Measurements from ENCODE around the gene CNTNAP2. TPM values are rescaled to one million over a fixed set of nuclear protein-coding genes. Genes with fewer than 3 reads are reported as not detected.

The CNTNAP2 gene
- total and polyA plus RNA-seq, 4 donors: 0.14 to 2.3 (median 1.1) TPM

DNA sequence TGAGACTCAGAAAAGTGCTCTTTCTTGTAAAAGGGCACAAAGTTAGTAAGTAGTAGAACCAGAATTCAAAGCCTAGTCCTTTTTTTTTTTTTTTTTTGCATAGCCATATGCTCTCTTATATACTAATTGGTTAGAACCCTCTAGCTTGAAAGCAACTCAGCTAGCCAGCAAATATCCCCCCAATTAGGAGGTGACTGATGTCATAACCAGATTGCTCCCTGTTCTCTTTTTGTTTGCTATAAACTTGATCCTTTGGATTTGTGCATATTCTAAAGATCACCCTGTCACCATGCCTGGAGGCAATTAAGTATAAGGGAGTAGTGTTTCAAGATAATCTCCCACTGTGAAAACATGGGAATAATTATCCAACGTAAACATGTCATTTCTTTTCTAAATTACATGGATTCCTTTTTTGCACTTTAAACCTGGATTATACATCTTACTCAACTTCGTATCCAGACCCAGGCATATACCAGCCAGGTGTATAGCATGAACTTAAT is 963.4 kb downstream of the CNTNAP2 start:
- H3K27ac ChIP-seq (ENCODE audit: low read depth in 1 of 2, low read length in 2 of 2): no peak overlapping the region
- no peaks in the 10 kb centered on the region for H3K36me3 ChIP-seq (ENCODE audit: control insufficient read depth in 4 of 4, insufficient read depth in 3 of 4, low read depth in 1 of 4, low read length in 3 of 4)
- no peaks in the 10 kb centered on the region for H3K4me1 ChIP-seq (ENCODE audit: control insufficient read depth in 4 of 4, insufficient read depth in 4 of 4, low read length in 3 of 4)
- no peak for DNase-seq (ENCODE audit: low spot score)
- TF ChIP-seq, protein P1, sequence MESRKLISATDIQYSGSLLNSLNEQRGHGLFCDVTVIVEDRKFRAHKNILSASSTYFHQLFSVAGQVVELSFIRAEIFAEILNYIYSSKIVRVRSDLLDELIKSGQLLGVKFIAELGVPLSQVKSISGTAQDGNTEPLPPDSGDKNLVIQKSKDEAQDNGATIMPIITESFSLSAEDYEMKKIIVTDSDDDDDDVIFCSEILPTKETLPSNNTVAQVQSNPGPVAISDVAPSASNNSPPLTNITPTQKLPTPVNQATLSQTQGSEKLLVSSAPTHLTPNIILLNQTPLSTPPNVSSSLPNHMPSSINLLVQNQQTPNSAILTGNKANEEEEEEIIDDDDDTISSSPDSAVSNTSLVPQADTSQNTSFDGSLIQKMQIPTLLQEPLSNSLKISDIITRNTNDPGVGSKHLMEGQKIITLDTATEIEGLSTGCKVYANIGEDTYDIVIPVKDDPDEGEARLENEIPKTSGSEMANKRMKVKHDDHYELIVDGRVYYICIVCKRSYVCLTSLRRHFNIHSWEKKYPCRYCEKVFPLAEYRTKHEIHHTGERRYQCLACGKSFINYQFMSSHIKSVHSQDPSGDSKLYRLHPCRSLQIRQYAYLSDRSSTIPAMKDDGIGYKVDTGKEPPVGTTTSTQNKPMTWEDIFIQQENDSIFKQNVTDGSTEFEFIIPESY (IDR thresholded peaks at IDR 0.05): no peak
- TF ChIP-seq GABPA (IDR thresholded peaks at IDR 0.05 in 1 of 2, conservative IDR thresholded peaks at IDR 0.05 in 1 of 2) (no peak), HNF4G (IDR thresholded peaks at IDR 0.05) (no peak), RXRA (IDR thresholded peaks at IDR 0.05) (no peak), RAD21 (IDR thresholded peaks at IDR 0.05) (no peak), HNF4A (conservative IDR thresholded peaks at IDR 0.05) (no peak), SP1 (IDR thresholded peaks at IDR 0.05) (no peak)
- TF ChIP-seq, protein P2, sequence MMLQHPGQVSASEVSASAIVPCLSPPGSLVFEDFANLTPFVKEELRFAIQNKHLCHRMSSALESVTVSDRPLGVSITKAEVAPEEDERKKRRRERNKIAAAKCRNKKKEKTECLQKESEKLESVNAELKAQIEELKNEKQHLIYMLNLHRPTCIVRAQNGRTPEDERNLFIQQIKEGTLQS (IDR thresholded peaks at IDR 0.05): no peak
- no peak overlapping the region for H3K4me3 ChIP-seq (ENCODE audit: low read depth in 1 of 3, low read length in 3 of 3)
- no peaks in the 10 kb centered on the region for H3K27me3 ChIP-seq (ENCODE audit: control insufficient read depth in 4 of 4, insufficient read depth in 4 of 4, low read length in 3 of 4)
- 80% methylated on average over 2 of the region's 2 CpGs for WGBS
- H3K9ac ChIP-seq (ENCODE audit: low read depth in 1 of 2, low read length in 2 of 2): no peak overlapping the region
- no peaks in the 10 kb centered on the region for H3K9me3 ChIP-seq (ENCODE audit: control insufficient read depth in 4 of 4, low read length in 3 of 4)

DNA sequence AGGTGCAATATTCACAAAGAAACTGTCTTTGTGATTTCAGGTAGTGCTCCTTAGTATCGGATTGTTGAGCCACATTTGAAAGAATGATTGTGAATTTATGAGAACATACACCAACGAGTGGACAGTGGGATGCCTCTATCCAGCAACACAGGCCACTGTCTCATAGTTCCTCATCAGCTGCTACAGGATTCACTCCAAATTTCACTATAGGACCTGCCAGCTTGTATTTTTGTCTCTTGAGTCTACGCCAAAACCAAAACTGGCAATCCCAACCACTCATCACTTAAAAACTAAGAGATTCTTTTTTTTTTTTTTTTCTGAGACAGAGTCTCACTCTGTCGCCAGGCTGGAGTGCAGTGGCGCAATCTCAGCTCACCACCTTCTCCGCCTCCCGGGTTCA is 964.5 kb downstream of the CNTNAP2 start:
- no peaks in the 10 kb centered on the region for H3K4me1 ChIP-seq (ENCODE audit: control insufficient read depth in 4 of 4, insufficient read depth in 4 of 4, low read length in 3 of 4)
- H3K9ac ChIP-seq (ENCODE audit: low read depth in 1 of 2, low read length in 2 of 2): no peak overlapping the region
- no peak overlapping the region for H3K4me3 ChIP-seq (ENCODE audit: low read depth in 1 of 3, low read length in 3 of 3)
- no peaks in the 10 kb centered on the region for H3K9me3 ChIP-seq (ENCODE audit: control insufficient read depth in 4 of 4, low read length in 3 of 4)
- no peaks in the 10 kb centered on the region for H3K27me3 ChIP-seq (ENCODE audit: control insufficient read depth in 4 of 4, insufficient read depth in 4 of 4, low read length in 3 of 4)
- no peak for DNase-seq (ENCODE audit: low spot score)
- 92% methylated on average over 7 of the region's 7 CpGs for WGBS
- no peak overlapping the region for H3K27ac ChIP-seq (ENCODE audit: low read depth in 1 of 2, low read length in 2 of 2)
- no peak for TF ChIP-seq NR2F2 (IDR thresholded peaks at IDR 0.05)
- TF ChIP-seq HNF4G (IDR thresholded peaks at IDR 0.05): no peak
- no peak for TF ChIP-seq FOXA2 (IDR thresholded peaks at IDR 0.05)
- no peak for TF ChIP-seq EGR1 (IDR thresholded peaks at IDR 0.05; ENCODE audit: low read depth in 2 of 2)
- TF ChIP-seq RAD21 (IDR thresholded peaks at IDR 0.05): no peak
- no peak for TF ChIP-seq RXRA (IDR thresholded peaks at IDR 0.05)
- TF ChIP-seq, protein P1 (IDR thresholded peaks at IDR 0.05): no peak
- TF ChIP-seq, protein P2 (IDR thresholded peaks at IDR 0.05): no peak
- no peaks in the 10 kb centered on the region for H3K36me3 ChIP-seq (ENCODE audit: control insufficient read depth in 4 of 4, insufficient read depth in 3 of 4, low read depth in 1 of 4, low read length in 3 of 4)

GRCh38 chr7:147089051-147089461 is 972.5 kb downstream of the CNTNAP2 start:
- Histone ChIP-seq H3K9ac (ENCODE audit: low read depth in 1 of 2, low read length in 2 of 2) (no peak overlapping the region), H3K4me1 (ENCODE audit: control insufficient read depth in 4 of 4, insufficient read depth in 4 of 4, low read length in 3 of 4) (no peaks in the 10 kb centered on the region), H3K27me3 (ENCODE audit: control insufficient read depth in 4 of 4, insufficient read depth in 4 of 4, low read length in 3 of 4) (no peaks in the 10 kb centered on the region), H3K9me3 (ENCODE audit: control insufficient read depth in 4 of 4, low read length in 3 of 4) (peaks cover 0 to 4% (median under 1%) of the 10 kb centered on the region in 4 donors), H3K4me3 (ENCODE audit: low read depth in 1 of 3, low read length in 3 of 3) (no peak overlapping the region), H3K36me3 (ENCODE audit: control insufficient read depth in 4 of 4, insufficient read depth in 3 of 4, low read depth in 1 of 4, low read length in 3 of 4) (no peaks in the 10 kb centered on the region), H3K27ac (ENCODE audit: low read depth in 1 of 2, low read length in 2 of 2) (no peak overlapping the region)
- 81% methylated on average over 4 of the region's 4 CpGs for whole genome bisulfite sequencing
- DNase-seq (ENCODE audit: low spot score): no peak
- no peak for TF ChIP-seq MAX (IDR thresholded peaks at IDR 0.05)
- no peak for TF ChIP-seq GABPA (IDR thresholded peaks at IDR 0.05 in 1 of 2, conservative IDR thresholded peaks at IDR 0.05 in 1 of 2)
- no peak for TF ChIP-seq HNF4A (conservative IDR thresholded peaks at IDR 0.05)
- TF ChIP-seq YY1 (IDR thresholded peaks at IDR 0.05): no peak
- no peak for TF ChIP-seq JUND (IDR thresholded peaks at IDR 0.05)
- no peak for TF ChIP-seq EGR1 (IDR thresholded peaks at IDR 0.05; ENCODE audit: low read depth in 2 of 2)
- TF ChIP-seq, protein P3, sequence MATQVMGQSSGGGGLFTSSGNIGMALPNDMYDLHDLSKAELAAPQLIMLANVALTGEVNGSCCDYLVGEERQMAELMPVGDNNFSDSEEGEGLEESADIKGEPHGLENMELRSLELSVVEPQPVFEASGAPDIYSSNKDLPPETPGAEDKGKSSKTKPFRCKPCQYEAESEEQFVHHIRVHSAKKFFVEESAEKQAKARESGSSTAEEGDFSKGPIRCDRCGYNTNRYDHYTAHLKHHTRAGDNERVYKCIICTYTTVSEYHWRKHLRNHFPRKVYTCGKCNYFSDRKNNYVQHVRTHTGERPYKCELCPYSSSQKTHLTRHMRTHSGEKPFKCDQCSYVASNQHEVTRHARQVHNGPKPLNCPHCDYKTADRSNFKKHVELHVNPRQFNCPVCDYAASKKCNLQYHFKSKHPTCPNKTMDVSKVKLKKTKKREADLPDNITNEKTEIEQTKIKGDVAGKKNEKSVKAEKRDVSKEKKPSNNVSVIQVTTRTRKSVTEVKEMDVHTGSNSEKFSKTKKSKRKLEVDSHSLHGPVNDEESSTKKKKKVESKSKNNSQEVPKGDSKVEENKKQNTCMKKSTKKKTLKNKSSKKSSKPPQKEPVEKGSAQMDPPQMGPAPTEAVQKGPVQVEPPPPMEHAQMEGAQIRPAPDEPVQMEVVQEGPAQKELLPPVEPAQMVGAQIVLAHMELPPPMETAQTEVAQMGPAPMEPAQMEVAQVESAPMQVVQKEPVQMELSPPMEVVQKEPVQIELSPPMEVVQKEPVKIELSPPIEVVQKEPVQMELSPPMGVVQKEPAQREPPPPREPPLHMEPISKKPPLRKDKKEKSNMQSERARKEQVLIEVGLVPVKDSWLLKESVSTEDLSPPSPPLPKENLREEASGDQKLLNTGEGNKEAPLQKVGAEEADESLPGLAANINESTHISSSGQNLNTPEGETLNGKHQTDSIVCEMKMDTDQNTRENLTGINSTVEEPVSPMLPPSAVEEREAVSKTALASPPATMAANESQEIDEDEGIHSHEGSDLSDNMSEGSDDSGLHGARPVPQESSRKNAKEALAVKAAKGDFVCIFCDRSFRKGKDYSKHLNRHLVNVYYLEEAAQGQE (IDR thresholded peaks at IDR 0.05): no peak
- TF ChIP-seq FOXA1 (IDR thresholded peaks at IDR 0.05): no peak
- TF ChIP-seq, protein P2 (IDR thresholded peaks at IDR 0.05): no peak
- TF ChIP-seq, protein P1 (IDR thresholded peaks at IDR 0.05): no peak
- no peak for TF ChIP-seq NR2F2 (IDR thresholded peaks at IDR 0.05)
- TF ChIP-seq HNF4G (IDR thresholded peaks at IDR 0.05): no peak
